Caki2 (cell line): ENCODE measurements around the gene OR4K5. TPM values are rescaled to one million over a fixed set of nuclear protein-coding genes. Genes with fewer than 3 reads are reported as not detected.
"Not testable (repeated sequence)": the region's sequence is repeated elsewhere in the genome, so short reads cannot be mapped to it uniquely, and the experiment has no call there.

ENCODE experiments used
- DNase-seq: peaks from one replicate; pipeline ENCODE4 v3.0.0-alpha.2; 2015; ENCODE audit warnings: low read depth
- in situ Hi-C: cut with HindIII; loops from 2 replicates; pipeline ENCODE4 v1.10.0; 2016; ENCODE audit warnings: low sequenced_read_pairs, low pct_unique_long_range_greater_than_20kb, mixed read lengths
- total RNA-seq: library from RNA; depleted of rRNA; stranded (reverse); fragments of >200 nt; shearing (Covaris generic); gene quantifications from 2 replicates; pipeline ENCODE4 v1.2.3, GENCODE V29; 2014; ENCODE audit warnings: low replicate concordance; rRNA removed

The OR4K5 gene
- total RNA-seq: not detected in 2 replicates

GRCh38 chr14:19920021-19920657 lies at the start of gene OR4K5:
TSS of gene OR4K5 (plus strand) at chr14:19920607. CDS start at chr14:19920607, 0 bp downstream.
- no peak for DNase-seq
- in situ Hi-C loops: no loop called here

- in situ Hi-C loops: no loop called here
- no peak for DNase-seq
Measured at GRCh38 chr14:19873178-19873577, 47.2 kb upstream of the OR4K5 start.

- no peak for DNase-seq
- in situ Hi-C loops: no loop called here
Measured at GRCh38 chr14:19874842-19875241, 45.6 kb upstream of the OR4K5 start, which contains the start of gene OR4K2. TSS of gene OR4K2 (plus strand) at chr14:19875142. CDS start at chr14:19876268, 1,126 bp downstream.

GRCh38 chr14:19878029-19878642 lies 42.3 kb upstream of the OR4K5 start:
- no peak for DNase-seq
- in situ Hi-C loops: no loop called here

- in situ Hi-C loops: no loop called here
- no peak for DNase-seq
Measured at GRCh38 chr14:19895282-19895681, 25.1 kb upstream of the OR4K5 start.

- no peak for DNase-seq
- in situ Hi-C loops: no loop called here
Measured at GRCh38 chr14:19900999-19901398, 19.4 kb upstream of the OR4K5 start.

GRCh38 chr14:19902409-19902808 lies 18.0 kb upstream of the OR4K5 start:
- in situ Hi-C loops: no loop called here
- no peak for DNase-seq

- in situ Hi-C loops: no loop called here
- DNase-seq: no peak
Measured at GRCh38 chr14:19906665-19907064, 13.7 kb upstream of the OR4K5 start.

- in situ Hi-C loops: no loop called here
- no peak for DNase-seq
Measured at GRCh38 chr14:19911114-19911513, 9.3 kb upstream of the OR4K5 start.

- in situ Hi-C loops: no loop called here
Measured at GRCh38 chr14:19917243-19917642, 3.2 kb upstream of the OR4K5 start.

GRCh38 chr14:19917955-19918518 lies 2.4 kb upstream of the OR4K5 start:
- in situ Hi-C loops: no loop called here
- DNase-seq: no peak

More at GRCh38 chr14:19917243-19917642, 3.2 kb upstream of the OR4K5 start:
- DNase-seq: no peak

GRCh38 chr14:19918553-19919264 lies 1.7 kb upstream of the OR4K5 start:
- no peak for DNase-seq
- in situ Hi-C loops: no loop called here

- DNase-seq: no peak
- in situ Hi-C loops: no loop called here
Measured at GRCh38 chr14:19930617-19931016, 10.2 kb downstream of the OR4K5 start, which contains the start of gene OR4K1. TSS of gene OR4K1 (plus strand) at chr14:19930917. CDS start at chr14:19935667, 4,750 bp downstream.

- DNase-seq: no peak
- in situ Hi-C loops: no loop called here
Measured at GRCh38 chr14:19941668-19942067, 21.3 kb downstream of the OR4K5 start.

GRCh38 chr14:19947413-19948090 lies 27.1 kb downstream of the OR4K5 start:
- in situ Hi-C loops: no loop called here
- no peak for DNase-seq

GRCh38 chr14:19949218-19949617 lies 28.8 kb downstream of the OR4K5 start:
- peak; percentile 18 for DNase-seq

GRCh38 chr14:19969735-19970134 lies 49.3 kb downstream of the OR4K5 start:
- DNase-seq, in situ Hi-C loops: not testable (repeated sequence)

More at GRCh38 chr14:19949218-19949617, 28.8 kb downstream of the OR4K5 start:
- in situ Hi-C loops: no loop called here
